ENCODE data around the gene CDT1. TPM values are rescaled to one million over a fixed set of nuclear protein-coding genes. Genes with fewer than 3 reads are reported as not detected.

The CDT1 gene
- total RNA-seq, 1 experiment from 2014 or later, result 43.0 TPM

- Histone ChIP-seq H3K36me3 (ENCODE audit: low read depth, low read length) (no peaks in the 10 kb centered on the region), H3K27me3 (ENCODE audit: low read length) (no peaks in the 10 kb centered on the region), H3K27ac (ENCODE audit: low read length) (peak overlapping the region; percentile 34), H3K4me1 (ENCODE audit: insufficient read depth, low read length) (peaks cover 28% of the 10 kb centered on the region), H2AFZ (ENCODE audit: low read length) (peak overlapping the region; percentile 39), H3F3A (ENCODE audit: low read length, unreplicated experiment) (no peaks in the 10 kb centered on the region), H3K4me2 (ENCODE audit: low read length) (peak overlapping the region; percentile 47), H3K4me3 (ENCODE audit: low read length) (peak overlapping the region; percentile 32; the same call in 1 of the 2 replicates), H3K9me2 (replicated peaks; ENCODE audit: low read length) (no peaks in the 10 kb centered on the region), H3K9ac (ENCODE audit: low read length) (no peak overlapping the region), H3K9me3 (ENCODE audit: low read length) (no peaks in the 10 kb centered on the region), H4K20me1 (ENCODE audit: low read length) (peaks cover 23% of the 10 kb centered on the region; the same call in 1 of the 2 replicates), H3K79me2 (ENCODE audit: low read length) (peaks cover 76% of the 10 kb centered on the region)
- ATAC-seq (peak; percentile 74), DNase-seq (peak; percentile 73)
- POLR2A ChIA-PET (ENCODE audit: unreplicated experiment), result no interaction called here
- CTCF ChIA-PET, result interaction anchor here (1.5 kb wide), 1 partner anchor 18 kb away, joined by 8 read pairs; no protein-coding TSS in a partner anchor
- TF ChIP-seq EZH2 (IDR thresholded peaks at IDR 0.05; ENCODE audit: low read length, unreplicated experiment) (no peak), CTCF (conservative IDR thresholded peaks at IDR 0.05; ENCODE audit: low read depth, low read length) (no peak), EZH2phosphoT487 (IDR thresholded peaks at IDR 0.05; ENCODE audit: borderline replicate concordance, low read length) (no peak)
- BruUV-seq (replicated peaks), result no TSS peak
- intact Hi-C loops (cut with micrococcal nuclease), result no loop called here
Observed at GRCh38 chr16:88754912-88755744, 48.5 kb upstream of the CDT1 start.

- Histone ChIP-seq H3K9ac (ENCODE audit: low read length) (no peak overlapping the region), H3K79me2 (ENCODE audit: low read length) (peaks cover 84% of the 10 kb centered on the region), H3K4me2 (ENCODE audit: low read length) (peak overlapping the region; percentile 47), H3K4me1 (ENCODE audit: insufficient read depth, low read length) (peaks cover 30% of the 10 kb centered on the region), H3K4me3 (ENCODE audit: low read length) (peak overlapping the region; percentile 32; the same call in 1 of the 2 replicates), H3K27ac (ENCODE audit: low read length) (peak overlapping the region; percentile 34), H3F3A (ENCODE audit: low read length, unreplicated experiment) (no peaks in the 10 kb centered on the region), H2AFZ (ENCODE audit: low read length) (no peak overlapping the region), H3K36me3 (ENCODE audit: low read depth, low read length) (no peaks in the 10 kb centered on the region), H3K9me2 (replicated peaks; ENCODE audit: low read length) (no peaks in the 10 kb centered on the region), H3K9me3 (ENCODE audit: low read length) (no peaks in the 10 kb centered on the region), H3K27me3 (ENCODE audit: low read length) (no peaks in the 10 kb centered on the region), H4K20me1 (ENCODE audit: low read length) (peaks cover 23% of the 10 kb centered on the region; the same call in 1 of the 2 replicates)
- ChIA-PET CTCF (interaction anchor here (0.5 to 1.5 kb wide), 2 partner anchors 18 to 29 kb away, joined by 3 to 8 read pairs; partner anchors contain the start of gene PIEZO1), POLR2A (ENCODE audit: unreplicated experiment) (no interaction called here)
- intact Hi-C loops (cut with micrococcal nuclease), result no loop called here
- peak; percentile 8 for ATAC-seq
- BruUV-seq (replicated peaks), result no TSS peak
- no peak for DNase-seq
- TF ChIP-seq EZH2 (IDR thresholded peaks at IDR 0.05; ENCODE audit: low read length, unreplicated experiment) (no peak), CTCF (conservative IDR thresholded peaks at IDR 0.05; ENCODE audit: low read depth, low read length) (no peak), EZH2phosphoT487 (IDR thresholded peaks at IDR 0.05; ENCODE audit: borderline replicate concordance, low read length) (no peak)
Observed at GRCh38 chr16:88755745-88756443, 47.7 kb upstream of the CDT1 start.

All from PC-3 (cell line).